ENCODE data around the gene LEMD2. TPM values are rescaled to one million over a fixed set of nuclear protein-coding genes. Genes with fewer than 3 reads are reported as not detected.

Gene LEMD2
- total RNA-seq, 1 experiment from 2014 or later = 62.9 TPM

GRCh38 chr6:33788694-33789549, at the start of gene LEMD2 (continued):
- no peak for TF ChIP-seq ERG (CRISPR knock-in tag; IDR thresholded peaks at IDR 0.05)
- TF ChIP-seq NR2C2 (CRISPR knock-in tag; IDR thresholded peaks at IDR 0.05) = no peak
- no peak for TF ChIP-seq ZNF121 (CRISPR knock-in tag; IDR thresholded peaks at IDR 0.05)
- TF ChIP-seq, protein P1, sequence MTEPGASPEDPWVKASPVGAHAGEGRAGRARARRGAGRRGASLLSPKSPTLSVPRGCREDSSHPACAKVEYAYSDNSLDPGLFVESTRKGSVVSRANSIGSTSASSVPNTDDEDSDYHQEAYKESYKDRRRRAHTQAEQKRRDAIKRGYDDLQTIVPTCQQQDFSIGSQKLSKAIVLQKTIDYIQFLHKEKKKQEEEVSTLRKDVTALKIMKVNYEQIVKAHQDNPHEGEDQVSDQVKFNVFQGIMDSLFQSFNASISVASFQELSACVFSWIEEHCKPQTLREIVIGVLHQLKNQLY (CRISPR knock-in tag; IDR thresholded peaks at IDR 0.05) = no peak
- TF ChIP-seq JUN (CRISPR knock-in tag; IDR thresholded peaks at IDR 0.05) = peak; percentile 59; the same call in 1 of the 2 replicates
- TF ChIP-seq, protein P2, sequence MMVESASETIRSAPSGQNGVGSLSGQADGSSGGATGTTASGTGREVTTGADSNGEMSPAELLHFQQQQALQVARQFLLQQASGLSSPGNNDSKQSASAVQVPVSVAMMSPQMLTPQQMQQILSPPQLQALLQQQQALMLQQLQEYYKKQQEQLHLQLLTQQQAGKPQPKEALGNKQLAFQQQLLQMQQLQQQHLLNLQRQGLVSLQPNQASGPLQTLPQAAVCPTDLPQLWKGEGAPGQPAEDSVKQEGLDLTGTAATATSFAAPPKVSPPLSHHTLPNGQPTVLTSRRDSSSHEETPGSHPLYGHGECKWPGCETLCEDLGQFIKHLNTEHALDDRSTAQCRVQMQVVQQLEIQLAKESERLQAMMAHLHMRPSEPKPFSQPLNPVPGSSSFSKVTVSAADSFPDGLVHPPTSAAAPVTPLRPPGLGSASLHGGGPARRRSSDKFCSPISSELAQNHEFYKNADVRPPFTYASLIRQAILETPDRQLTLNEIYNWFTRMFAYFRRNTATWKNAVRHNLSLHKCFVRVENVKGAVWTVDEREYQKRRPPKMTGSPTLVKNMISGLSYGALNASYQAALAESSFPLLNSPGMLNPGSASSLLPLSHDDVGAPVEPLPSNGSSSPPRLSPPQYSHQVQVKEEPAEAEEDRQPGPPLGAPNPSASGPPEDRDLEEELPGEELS (CRISPR knock-in tag; IDR thresholded peaks at IDR 0.05) = peak; percentile 86; the same call in 1 of the 2 replicates
- 0 out of 2 replicates have a peak, but pooled peaks have one; percentile 59 for TF ChIP-seq RELA (CRISPR knock-in tag; IDR thresholded peaks at IDR 0.05; ENCODE audit: borderline replicate concordance)
- TF ChIP-seq TCF7 (CRISPR knock-in tag; IDR thresholded peaks at IDR 0.05; ENCODE audit: low read depth) = no peak
- no peak for TF ChIP-seq ZNF138 (CRISPR knock-in tag; conservative IDR thresholded peaks at IDR 0.05)
- no peak for TF ChIP-seq ZNF281 (CRISPR knock-in tag; IDR thresholded peaks at IDR 0.05)
- peak; percentile 92; the same call in 1 of the 2 replicates for TF ChIP-seq ZNF396 (CRISPR knock-in tag; IDR thresholded peaks at IDR 0.05; ENCODE audit: borderline replicate concordance)
- TF ChIP-seq HMGA2 (CRISPR knock-in tag; IDR thresholded peaks at IDR 0.05) = no peak; the same call in 1 of the 2 replicates
- TF ChIP-seq TEAD1 (CRISPR knock-in tag; IDR thresholded peaks at IDR 0.05) = peak; percentile 66; the same call in 1 of the 2 replicates
- TF ChIP-seq ZNF671 (CRISPR knock-in tag; IDR thresholded peaks at IDR 0.05) = no peak
- TF ChIP-seq NR3C1 (CRISPR knock-in tag; conservative IDR thresholded peaks at IDR 0.05; ENCODE audit: low read depth) = no peak
- TF ChIP-seq, protein P3, sequence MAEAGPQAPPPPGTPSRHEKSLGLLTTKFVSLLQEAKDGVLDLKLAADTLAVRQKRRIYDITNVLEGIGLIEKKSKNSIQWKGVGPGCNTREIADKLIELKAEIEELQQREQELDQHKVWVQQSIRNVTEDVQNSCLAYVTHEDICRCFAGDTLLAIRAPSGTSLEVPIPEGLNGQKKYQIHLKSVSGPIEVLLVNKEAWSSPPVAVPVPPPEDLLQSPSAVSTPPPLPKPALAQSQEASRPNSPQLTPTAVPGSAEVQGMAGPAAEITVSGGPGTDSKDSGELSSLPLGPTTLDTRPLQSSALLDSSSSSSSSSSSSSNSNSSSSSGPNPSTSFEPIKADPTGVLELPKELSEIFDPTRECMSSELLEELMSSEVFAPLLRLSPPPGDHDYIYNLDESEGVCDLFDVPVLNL (CRISPR knock-in tag; IDR thresholded peaks at IDR 0.05; ENCODE audit: borderline replicate concordance, low read depth) = 0 out of 2 replicates have a peak, but pooled peaks have one; percentile 42

Measured in WTC11 (cell line).